Neutrophil (primary cell): ENCODE results near the gene MIB2.

Experiments
- H3K27ac ChIP-seq: fragments of 200-600 bp; sonication (generic); 2 replicates; pipeline ENCODE4 v1.5.1; 2016; ENCODE audit warnings: mild to moderate bottlenecking, moderate library complexity
- H3K27me3 ChIP-seq: fragments of 200-600 bp; sonication (generic); 2 replicates; pipeline ENCODE4 v1.6.0; 2016; ENCODE audit warnings: mild to moderate bottlenecking
- H3K36me3 ChIP-seq: fragments of 200-600 bp; sonication (generic); 2 replicates; pipeline ENCODE4 v1.5.1; 2017
- H3K4me1 ChIP-seq, 2 experiments: fragments of 200-600 bp in 1 of 2; sonication (generic) in 1 of 2; 1 replicate in 1 of 2; 2 replicates in 1 of 2; pipeline versions ENCODE4 v1.5.1 to v1.6.1; 2013 to 2016; ENCODE audit warnings: low read depth in 1 of 2, low read length in 1 of 2, mild to moderate bottlenecking in 1 of 2, moderate library complexity in 1 of 2; ENCODE audit not compliant: control insufficient read depth in 1 of 2, insufficient read depth in 1 of 2
- H3K4me3 ChIP-seq, 2 experiments: fragments of 200-600 bp in 1 of 2; sonication (generic) in 1 of 2; 1 replicate in 1 of 2; 2 replicates in 1 of 2; pipeline ENCODE4 v1.5.1; 2013 to 2016; ENCODE audit warnings: low read depth in 1 of 2, low read length in 1 of 2, mild to moderate bottlenecking in 1 of 2, moderate library complexity in 1 of 2
- H3K9me3 ChIP-seq: fragments of 200-600 bp; sonication (generic); 2 replicates; pipeline ENCODE4 v1.5.1; 2016
- CTCF ChIP-seq: fragments of 200-600 bp; sonication (generic); IDR thresholded peaks from 2 replicates; pipeline ENCODE4 v1.5.1; 2016; ENCODE audit warnings: antibody characterized with exemption

MIB2 gene

GRCh38 chr1:1600861-1601563, 14.3 kb upstream of the MIB2 start:
- peaks cover 33 to 34% of the 10 kb centered on the region in 2 experiments for H3K4me1 ChIP-seq
- TF ChIP-seq CTCF = no peak
- H3K9me3 ChIP-seq = no peaks in the 10 kb centered on the region
- no peak overlapping the region for H3K27ac ChIP-seq
- peak overlapping the region in 1 of 2 experiments; percentile 64 for H3K4me3 ChIP-seq
- H3K36me3 ChIP-seq = no peaks in the 10 kb centered on the region
- H3K27me3 ChIP-seq = peaks cover 43% of the 10 kb centered on the region

GRCh38 chr1:1601564-1602303, 13.6 kb upstream of the MIB2 start:
- Histone ChIP-seq H3K27ac (no peak overlapping the region), H3K36me3 (no peaks in the 10 kb centered on the region), H3K27me3 (peaks cover 35% of the 10 kb centered on the region), H3K9me3 (no peaks in the 10 kb centered on the region), H3K4me1 (peaks cover 38% of the 10 kb centered on the region in 2 experiments), H3K4me3 (no peak overlapping the region)
- TF ChIP-seq CTCF = no peak

- Histone ChIP-seq H3K4me1 (peaks cover 45% of the 10 kb centered on the region in 2 experiments), H3K36me3 (no peaks in the 10 kb centered on the region), H3K4me3 (no peak overlapping the region), H3K27ac (peak overlapping the region; percentile 20), H3K9me3 (no peaks in the 10 kb centered on the region), H3K27me3 (peaks cover 28% of the 10 kb centered on the region)
- TF ChIP-seq CTCF = no peak
Measured at GRCh38 chr1:1602304-1602967, 12.9 kb upstream of the MIB2 start.

- Histone ChIP-seq H3K4me3 (no peak overlapping the region), H3K27me3 (peaks cover 22% of the 10 kb centered on the region), H3K4me1 (peaks cover 49% of the 10 kb centered on the region in 2 experiments), H3K36me3 (no peaks in the 10 kb centered on the region), H3K27ac (no peak overlapping the region), H3K9me3 (no peaks in the 10 kb centered on the region)
- no peak for TF ChIP-seq CTCF
Measured at GRCh38 chr1:1602968-1603506, 12.3 kb upstream of the MIB2 start.

GRCh38 chr1:1603671-1604373, 11.5 kb upstream of the MIB2 start:
- Histone ChIP-seq H3K36me3 (no peaks in the 10 kb centered on the region), H3K4me3 (no peak overlapping the region), H3K27ac (no peak overlapping the region), H3K27me3 (peaks cover 14% of the 10 kb centered on the region), H3K9me3 (no peaks in the 10 kb centered on the region), H3K4me1 (peaks cover 49% of the 10 kb centered on the region in 2 experiments)
- TF ChIP-seq CTCF = no peak
